GM12878 (cell line): Measurements from ENCODE around the gene CELSR3. TPM values are rescaled to one million over a fixed set of nuclear protein-coding genes. Genes with fewer than 3 reads are reported as not detected.

ENCODE experiments used
- ATAC-seq: fragments of 200-7000 bp; cut with Tn5 transposase; 3 replicates; pipeline ENCODE4 v1.9.1; 2020; ENCODE audit warnings: mild to moderate bottlenecking, moderate library complexity
- BruUV-seq: library from RNA; stranded (reverse); fragments of 400-500 nt; replicated peaks from 2 replicates; lab custom pipeline; 2021; lab: Mats Ljungman, UMichigan
- CTCF ChIA-PET: fragments of 300-600 bp; sonication (Branson Sonifier 250); formaldehyde crosslinking; extraction: SDS; loops from one replicate; lab custom pipeline; 2021; ENCODE audit warnings: inconsistent platforms; lab: Yijun Ruan, JAX
- POLR2A ChIA-PET: fragments of 350-600 bp; formaldehyde crosslinking; extraction: SDS; loops from one replicate; lab custom pipeline; 2021; ENCODE audit warnings: inconsistent platforms; lab: Charles Lee
- RAD21 ChIA-PET: fragments of 300-600 bp; sonication (Branson Sonifier 250); formaldehyde crosslinking; loops from one replicate; lab custom pipeline; 2023; ENCODE audit warnings: antibody characterized with exemption; ENCODE audit not compliant: unreplicated experiment; lab: Charles Lee
- SMC1A ChIA-PET: fragments of 300-600 bp; sonication (Branson Sonifier 250); formaldehyde crosslinking; loops from one replicate; lab custom pipeline; 2023; ENCODE audit not compliant: unreplicated experiment, uncharacterized antibody; lab: Charles Lee
- DNase-seq: peaks from one replicate; pipeline ENCODE4 v3.0.0-alpha.2; 2011; ENCODE audit warnings: low read depth, low spot score
- FAIRE-seq: peaks from 3 replicates; lab custom pipeline; 2011; peaks lifted over from hg19 to GRCh38; lab: Jason Lieb, UNC
- H2AFZ ChIP-seq: 2 replicates; pipeline ENCODE4 v1.6.0; 2011; ENCODE audit warnings: low read depth, low read length, control low read depth; ENCODE audit not compliant: control insufficient read depth
- H3K27ac ChIP-seq: 2 replicates; pipeline ENCODE4 v1.5.1; 2011; ENCODE audit warnings: control low read depth; ENCODE audit not compliant: control insufficient read depth, insufficient read depth
- H3K27me3 ChIP-seq, 2 experiments: replicated peaks in 1 of 2; 2 replicates each; pipeline versions ENCODE4 v1.6.0 to v1.6.1; 2011; ENCODE audit warnings: low read length in 1 of 2; ENCODE audit not compliant: control insufficient read depth in 2 of 2, insufficient read depth in 2 of 2
- H3K36me3 ChIP-seq, 2 experiments: 2 replicates each; pipeline ENCODE4 v1.5.1; 2011; ENCODE audit warnings: low read length in 1 of 2; ENCODE audit not compliant: control insufficient read depth in 2 of 2, insufficient read depth in 2 of 2
- H3K4me1 ChIP-seq: 2 replicates; pipeline ENCODE4 v1.6.1; 2011; ENCODE audit warnings: mild to moderate bottlenecking, low read length, moderate library complexity, mixed read lengths; ENCODE audit not compliant: control insufficient read depth, insufficient read depth
- H3K4me2 ChIP-seq: 2 replicates; pipeline ENCODE4 v1.6.0; 2011; ENCODE audit warnings: control low read depth; ENCODE audit not compliant: control insufficient read depth, insufficient read depth
- H3K4me3 ChIP-seq: fragments of 200-600 bp; sonication (generic); 2 replicates; pipeline ENCODE4 v1.5.1; 2016
- H3K79me2 ChIP-seq: 2 replicates; pipeline ENCODE4 v1.6.0; 2011; ENCODE audit warnings: low read length; ENCODE audit not compliant: control insufficient read depth, insufficient read depth
- H3K9ac ChIP-seq: 2 replicates; pipeline ENCODE4 v1.8.0; 2011; ENCODE audit warnings: low read length, control low read depth, mixed read lengths; ENCODE audit not compliant: control insufficient read depth, insufficient read depth
- H3K9me3 ChIP-seq: replicated peaks from 3 replicates; pipeline ENCODE4 v1.5.1; 2011; ENCODE audit warnings: mild to moderate bottlenecking, low read length; ENCODE audit not compliant: control insufficient read depth, insufficient read depth
- H4K20me1 ChIP-seq: 2 replicates; pipeline ENCODE4 v1.6.0; 2011; ENCODE audit not compliant: control insufficient read depth, insufficient read depth
- CHD2 ChIP-seq: IDR thresholded peaks from 2 replicates; pipeline ENCODE4 v1.6.1; 2011; ENCODE audit warnings: low read depth, low read length, improper control_type of control experiment, borderline replicate concordance
- CTCF ChIP-seq, 3 experiments: IDR thresholded peaks in 2 of 3; conservative IDR thresholded peaks in 1 of 3; 2 replicates each; pipeline ENCODE4 v1.5.1; 2011; ENCODE audit warnings: low read depth in 3 of 3, low read length in 3 of 3, mild to moderate bottlenecking in 3 of 3, control low read depth in 2 of 3, moderate library complexity in 2 of 3, inconsistent platforms in 1 of 3, mixed read lengths in 1 of 3; ENCODE audit not compliant: control insufficient read depth in 2 of 3, insufficient read depth in 1 of 3; ENCODE audit errors: extremely low read depth in 1 of 3
- E4F1 ChIP-seq: fragments of 450-650 bp; IDR thresholded peaks from 2 replicates; pipeline ENCODE4 v1.6.1; 2018; ENCODE audit warnings: borderline replicate concordance, mild to moderate bottlenecking; ENCODE audit not compliant: partially characterized antibody
- EGR1 ChIP-seq, 2 experiments: IDR thresholded peaks; 1 replicate in 1 of 2; 2 replicates in 1 of 2; pipeline ENCODE4 v1.6.1; 2011 to 2012; ENCODE audit warnings: low read depth in 2 of 2, low read length in 2 of 2, borderline replicate concordance in 1 of 2, mild to moderate bottlenecking in 1 of 2, moderate library complexity in 1 of 2
- ESRRA ChIP-seq: IDR thresholded peaks from 2 replicates; pipeline ENCODE4 v1.6.1; 2012; ENCODE audit warnings: mild to moderate bottlenecking, low read length, improper control_type of control experiment
- RELA ChIP-seq: fragments of 450-650 bp; IDR thresholded peaks from 2 replicates; pipeline ENCODE4 v1.8.0; 2014; ENCODE audit warnings: borderline replicate concordance; ENCODE audit not compliant: partially characterized antibody
- SUPT20H ChIP-seq: IDR thresholded peaks from 2 replicates; pipeline ENCODE4 v1.6.1; 2011; ENCODE audit warnings: low read depth, mild to moderate bottlenecking, low read length, moderate library complexity, borderline replicate concordance; ENCODE audit not compliant: control insufficient read depth
- TCF12 ChIP-seq: IDR thresholded peaks from 2 replicates; pipeline ENCODE4 v1.6.1; 2011; ENCODE audit warnings: low read depth, mild to moderate bottlenecking, low read length
- USF1 ChIP-seq: IDR thresholded peaks from 2 replicates; pipeline ENCODE4 v1.6.1; 2011; ENCODE audit warnings: borderline replicate concordance, low read depth, mild to moderate bottlenecking, moderate library complexity, mixed read lengths, low read length; ENCODE audit not compliant: insufficient read depth; ENCODE audit errors: extremely low read length
- ZBED1 ChIP-seq: IDR thresholded peaks from 2 replicates; pipeline ENCODE4 v1.6.1; 2016; ENCODE audit warnings: borderline replicate concordance
- WGBS: methylation state at CpG from one replicate; pipeline ENCODE4 v1.1.6; 2016; ENCODE audit warnings: low lambda C conversion rate; ENCODE audit not compliant: insufficient replicate concordance, insufficient coverage; ENCODE audit errors: missing lambda C conversion rate; 5-methylcytosine and 5-hydroxymethylcytosine counted together
- in situ Hi-C: fragments of 300-500 bp; cut with MboI; formaldehyde crosslinking; loops from 9 replicates; pipeline ENCODE4 v1.14.3; 2018; ENCODE audit warnings: mixed read lengths
- intact Hi-C: fragments of 100-400 bp; cut with micrococcal nuclease; formaldehyde crosslinking; loops from one replicate; pipeline ENCODE4 v1.14.2; 2022; ENCODE audit not compliant: unreplicated experiment
- polyA plus RNA-seq, 11 experiments: library from polyadenylated mRNA; depleted of rRNA in 4 of 11; unstranded in 6 of 11; stranded (reverse) in 5 of 11; fragments of >200 nt; fragmentation: Nextera tagmentation in 4 of 11; fragmentation: Illumina TruSeq in 1 of 11; extraction: Ambion mirVana in 4 of 11; extraction: Trizol in 1 of 11; gene quantifications; 1 replicate in 1 of 11; 2 replicates in 10 of 11; pipeline versions ENCODE4 v1.2.1 to v1.2.3, GENCODE V29; 2011 to 2016; ENCODE audit warnings: inconsistent platforms in 2 of 11, missing spikeins in 2 of 11, low read depth in 1 of 11
- total RNA-seq, 4 experiments: library from RNA; depleted of rRNA in 3 of 4; stranded (reverse); fragments of >200 nt in 3 of 4; fragmentation: Illumina TruSeq in 1 of 4; extraction: Trizol in 1 of 4; gene quantifications; 2 replicates each; pipeline versions ENCODE4 v1.2.1 to v1.2.3, GENCODE V29; 2013 to 2021

The CELSR3 gene
- total and polyA plus RNA-seq, 10 of the 15 experiments (the other 5 are each of a cell fraction or from before 2014, with no cell fraction given) = 0.08 to 1.6 (median 0.57) TPM

- POLR2A ChIA-PET = interaction anchor here (0.6 to 1.2 kb wide), 3 partner anchors 16 to 41 kb away, joined by 3 to 5 read pairs (median 3); partner anchors contain the start of gene SLC26A6
- Histone ChIP-seq H3K36me3 (peaks cover 4 to 11% of the 10 kb centered on the region in 2 experiments), H3K27ac (no peak overlapping the region), H3K4me2 (no peak overlapping the region), H3K79me2 (no peaks in the 10 kb centered on the region), H2AFZ (no peak overlapping the region), H3K9me3 (no peaks in the 10 kb centered on the region), H4K20me1 (no peaks in the 10 kb centered on the region), H3K9ac (no peak overlapping the region), H3K27me3 (no peaks in the 10 kb centered on the region), H3K4me3 (no peak overlapping the region), H3K4me1 (no peaks in the 10 kb centered on the region)
- 85% methylated on average over 9 of the region's 9 CpGs for WGBS
- DNase-seq (no peak), FAIRE-seq (no peak), ATAC-seq (no peak)
- BruUV-seq = no TSS peak
- in situ Hi-C loops = no loop called here
- SMC1A ChIA-PET = no interaction called here
- no peak for TF ChIP-seq RELA
- CTCF ChIA-PET = interaction anchor here (0.9 kb wide), 1 partner anchor 14 kb away, joined by 3 read pairs; no protein-coding TSS in a partner anchor
- intact Hi-C loops = no loop called here
- RAD21 ChIA-PET = no interaction called here
These were observed 11.8 kb upstream of the CELSR3 start for GRCh38 chr3:48674505-48674904.

GRCh38 chr3:48672522-48672921 lies 9.8 kb upstream of the CELSR3 start:
- Histone ChIP-seq H3K4me1 (no peaks in the 10 kb centered on the region), H4K20me1 (no peaks in the 10 kb centered on the region), H3K9me3 (no peaks in the 10 kb centered on the region), H3K27ac (no peak overlapping the region), H3K9ac (no peak overlapping the region), H2AFZ (no peak overlapping the region), H3K4me2 (no peak overlapping the region), H3K4me3 (no peak overlapping the region), H3K79me2 (no peaks in the 10 kb centered on the region), H3K36me3 (peaks cover 2 to 10% of the 10 kb centered on the region in 2 experiments; a peak in 3 of 4 replicates), H3K27me3 (no peaks in the 10 kb centered on the region)
- ChIA-PET CTCF (no interaction called here), POLR2A (no interaction called here), RAD21 (no interaction called here), SMC1A (no interaction called here)
- ATAC-seq (no peak), FAIRE-seq (no peak), DNase-seq (no peak)
- in situ Hi-C loops = no loop called here
- WGBS = 15% methylated on average over 1 of the region's 1 CpG
- intact Hi-C loops = no loop called here
- no TSS peak for BruUV-seq
- TF ChIP-seq CTCF (IDR thresholded peaks at IDR 0.05 in 2 of 3, conservative IDR thresholded peaks at IDR 0.05 in 1 of 3; ENCODE audit: control insufficient read depth in 2 of 3, extremely low read depth in 1 of 3, insufficient read depth in 1 of 3, low read depth in 3 of 3, low read length in 3 of 3) (no peak), ZBED1 (no peak), E4F1 (no peak), ESRRA (no peak), CHD2 (no peak), SUPT20H (no peak), TCF12 (no peak), USF1 (no peak), EGR1 (IDR thresholded peaks at IDR 0.05; ENCODE audit: borderline replicate concordance in 1 of 2, low read depth in 2 of 2, low read length in 2 of 2) (no peak)
